Measurements from ENCODE around the gene APPBP2.

Gene APPBP2

DNA sequence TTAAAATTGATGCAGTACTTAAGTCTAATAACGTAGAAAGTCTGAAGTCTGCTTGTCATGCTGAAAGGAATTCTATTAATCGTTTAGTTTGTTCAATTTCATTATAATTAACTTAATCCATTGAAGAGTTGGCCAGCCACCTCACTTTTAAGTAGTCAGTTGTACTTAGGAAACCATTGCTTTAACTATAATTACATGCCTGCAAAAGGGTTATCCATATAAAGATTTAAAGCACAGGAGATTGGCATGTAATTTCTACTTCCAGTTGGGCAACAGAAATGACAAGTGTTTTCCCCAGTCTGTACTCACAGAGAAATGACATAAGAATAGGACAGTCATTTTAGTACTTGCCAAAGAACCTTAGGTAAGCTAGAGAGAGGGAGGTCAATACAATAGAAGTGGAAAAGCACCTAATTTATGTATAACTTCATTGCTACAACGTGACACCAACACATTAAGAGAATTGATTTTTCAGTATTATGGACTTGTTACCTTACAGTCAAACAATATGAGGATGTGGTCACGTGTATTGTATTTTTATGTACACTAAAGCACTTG is 130.5 kb downstream of the APPBP2 start:
- Histone ChIP-seq H3K4me1 (ENCODE audit: control insufficient read depth, low read length) (peaks cover 30% of the 10 kb centered on the region), H3K27me3 (ENCODE audit: control insufficient read depth, low read length) (peaks cover 12% of the 10 kb centered on the region), H3K9me3 (ENCODE audit: control insufficient read depth, insufficient read depth, low read length) (no peaks in the 10 kb centered on the region), H3K4me3 (ENCODE audit: low read length) (no peak overlapping the region), H3K79me2 (ENCODE audit: control insufficient read depth, low read length) (peaks cover 19% of the 10 kb centered on the region), H3K9me2 (replicated peaks; ENCODE audit: control insufficient read depth, low read length) (no peaks in the 10 kb centered on the region), H4K20me1 (ENCODE audit: control insufficient read depth, insufficient read depth, low read depth, low read length) (no peaks in the 10 kb centered on the region), H3F3A (ENCODE audit: control insufficient read depth, insufficient read depth) (peaks cover 25% of the 10 kb centered on the region), H3K27ac (ENCODE audit: low read depth, low read length) (no peak overlapping the region), H3K36me3 (ENCODE audit: control insufficient read depth, low read length) (peaks cover 4% of the 10 kb centered on the region; the same call in 1 of the 2 replicates), H3K4me2 (ENCODE audit: low read length) (no peak overlapping the region)
- TF ChIP-seq EZH2phosphoT487 (IDR thresholded peaks at IDR 0.05; ENCODE audit: borderline replicate concordance, low read length) = no peak
- TF ChIP-seq, protein P1, sequence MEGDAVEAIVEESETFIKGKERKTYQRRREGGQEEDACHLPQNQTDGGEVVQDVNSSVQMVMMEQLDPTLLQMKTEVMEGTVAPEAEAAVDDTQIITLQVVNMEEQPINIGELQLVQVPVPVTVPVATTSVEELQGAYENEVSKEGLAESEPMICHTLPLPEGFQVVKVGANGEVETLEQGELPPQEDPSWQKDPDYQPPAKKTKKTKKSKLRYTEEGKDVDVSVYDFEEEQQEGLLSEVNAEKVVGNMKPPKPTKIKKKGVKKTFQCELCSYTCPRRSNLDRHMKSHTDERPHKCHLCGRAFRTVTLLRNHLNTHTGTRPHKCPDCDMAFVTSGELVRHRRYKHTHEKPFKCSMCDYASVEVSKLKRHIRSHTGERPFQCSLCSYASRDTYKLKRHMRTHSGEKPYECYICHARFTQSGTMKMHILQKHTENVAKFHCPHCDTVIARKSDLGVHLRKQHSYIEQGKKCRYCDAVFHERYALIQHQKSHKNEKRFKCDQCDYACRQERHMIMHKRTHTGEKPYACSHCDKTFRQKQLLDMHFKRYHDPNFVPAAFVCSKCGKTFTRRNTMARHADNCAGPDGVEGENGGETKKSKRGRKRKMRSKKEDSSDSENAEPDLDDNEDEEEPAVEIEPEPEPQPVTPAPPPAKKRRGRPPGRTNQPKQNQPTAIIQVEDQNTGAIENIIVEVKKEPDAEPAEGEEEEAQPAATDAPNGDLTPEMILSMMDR (IDR thresholded peaks at IDR 0.05; ENCODE audit: low read depth, low read length, poor library complexity, severe bottlenecking) = no peak

DNA sequence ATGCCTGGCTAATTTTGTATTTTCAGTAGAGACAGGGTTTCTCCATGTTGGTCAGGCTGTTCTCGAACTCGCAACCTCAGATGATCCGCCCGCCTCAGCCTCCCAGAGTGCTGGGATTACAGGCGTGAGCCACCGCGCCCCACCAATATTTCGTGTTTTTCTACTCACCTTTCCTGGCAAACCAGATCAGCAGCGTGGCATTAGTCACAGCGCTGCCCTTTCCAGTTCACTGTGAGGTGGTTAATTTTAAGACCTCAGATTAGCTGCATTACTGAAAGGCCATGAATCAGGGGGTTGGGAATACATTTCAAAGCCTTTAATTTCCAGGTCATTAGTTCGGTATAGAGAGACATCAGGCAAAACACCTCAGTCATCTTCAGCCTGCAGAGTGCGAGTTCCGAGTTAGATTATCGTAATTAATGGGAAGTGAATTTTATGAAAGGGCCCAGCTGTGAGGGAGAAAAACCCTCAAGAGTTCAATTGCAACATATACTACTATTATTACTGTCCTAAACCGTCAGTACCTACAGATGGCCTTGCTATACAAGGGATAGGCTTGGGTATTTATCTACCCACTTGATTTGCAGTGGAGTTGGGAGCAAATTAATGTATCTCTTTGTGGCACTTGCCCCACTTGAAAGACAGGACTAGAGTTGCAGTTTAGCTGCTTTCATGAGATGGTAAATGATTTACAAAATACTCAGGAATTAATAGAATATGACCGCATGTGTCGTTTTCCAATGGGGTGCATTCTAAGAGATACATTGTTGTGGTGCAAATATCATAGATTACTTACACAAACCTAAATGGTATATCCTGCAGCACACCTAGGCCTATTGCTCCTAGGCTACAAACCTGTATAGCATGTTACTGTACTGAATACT is 132.0 kb downstream of the APPBP2 start:
- Histone ChIP-seq H3K79me2 (ENCODE audit: control insufficient read depth, low read length) (peaks cover 31% of the 10 kb centered on the region), H3F3A (ENCODE audit: control insufficient read depth, insufficient read depth) (peaks cover 24% of the 10 kb centered on the region), H3K27ac (ENCODE audit: low read depth, low read length) (no peak overlapping the region), H3K9me2 (replicated peaks; ENCODE audit: control insufficient read depth, low read length) (no peaks in the 10 kb centered on the region), H4K20me1 (ENCODE audit: control insufficient read depth, insufficient read depth, low read depth, low read length) (no peaks in the 10 kb centered on the region), H3K27me3 (ENCODE audit: control insufficient read depth, low read length) (peaks cover 3% of the 10 kb centered on the region; the same call in 1 of the 2 replicates), H3K36me3 (ENCODE audit: control insufficient read depth, low read length) (peaks cover 4% of the 10 kb centered on the region; the same call in 1 of the 2 replicates), H3K4me2 (ENCODE audit: low read length) (no peak overlapping the region), H3K9me3 (ENCODE audit: control insufficient read depth, insufficient read depth, low read length) (no peaks in the 10 kb centered on the region), H3K4me1 (ENCODE audit: control insufficient read depth, low read length) (peaks cover 37% of the 10 kb centered on the region), H3K4me3 (ENCODE audit: low read length) (no peak overlapping the region)
- TF ChIP-seq EZH2phosphoT487 (IDR thresholded peaks at IDR 0.05; ENCODE audit: borderline replicate concordance, low read length) = no peak
- TF ChIP-seq, protein P1 (IDR thresholded peaks at IDR 0.05; ENCODE audit: low read depth, low read length, poor library complexity, severe bottlenecking) = no peak
